GM18868 (cell line): ENCODE results near the gene ENOX1.
"Not testable (repeated sequence)": the region's sequence is repeated elsewhere in the genome, so short reads cannot be mapped to it uniquely, and the experiment has no call there.

ENCODE experiments used
- ATAC-seq: cut with Tn5 transposase; IDR thresholded peaks from one replicate; pipeline ENCODE4 v1.9.1; 2021; ENCODE audit warnings: mild to moderate bottlenecking, moderate library complexity; ENCODE audit not compliant: unreplicated experiment

The ENOX1 gene

DNA sequence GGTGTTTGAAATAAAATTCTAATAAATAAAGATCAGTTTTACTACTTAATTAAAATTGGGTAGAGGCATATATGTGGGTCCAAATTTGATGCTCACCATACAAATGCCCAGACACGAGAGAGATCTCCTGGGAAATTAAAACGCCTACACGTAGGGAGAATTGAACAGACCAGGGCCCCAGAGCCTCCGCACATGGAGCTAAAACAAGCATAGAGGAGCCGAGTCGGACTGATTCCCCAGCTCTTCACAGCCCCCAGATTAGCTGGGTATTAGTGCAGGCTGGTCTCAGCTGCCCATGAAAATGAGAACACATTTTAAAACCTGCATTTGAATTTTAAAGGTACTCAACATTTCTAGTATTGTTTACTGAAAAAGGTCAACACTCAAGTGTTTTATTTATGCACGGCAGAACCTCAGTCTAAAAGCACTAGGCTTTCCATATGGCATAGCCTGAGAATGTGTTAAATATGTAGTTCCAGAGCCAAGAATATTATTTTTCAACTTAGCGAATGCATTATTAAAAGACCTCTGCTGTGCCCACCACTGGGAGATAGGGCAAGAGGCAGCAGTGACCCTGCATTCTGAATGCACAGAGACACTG, 344.8 kb downstream of the ENOX1 start:
- ATAC-seq, result no peak

DNA sequence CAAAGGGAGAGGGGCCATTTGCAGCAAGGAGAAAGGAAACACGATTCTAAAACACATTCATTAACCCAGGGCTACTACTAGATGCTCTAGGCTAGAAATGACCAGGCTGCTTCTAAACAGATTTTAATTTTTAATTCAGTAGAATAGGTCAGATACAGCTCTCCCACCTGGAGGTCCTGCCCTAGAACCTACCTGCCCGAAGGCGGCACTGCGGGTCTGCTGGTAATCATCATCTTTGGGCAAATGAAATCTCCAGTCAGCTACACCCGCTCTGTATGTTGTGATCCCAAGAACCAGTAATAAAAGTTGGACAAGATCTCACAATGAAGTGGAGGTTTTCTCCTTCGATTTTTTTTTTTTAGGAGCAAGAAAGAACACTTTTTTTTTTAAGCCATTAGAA, 345.3 kb downstream of the ENOX1 start:
- ATAC-seq, result no peak

DNA sequence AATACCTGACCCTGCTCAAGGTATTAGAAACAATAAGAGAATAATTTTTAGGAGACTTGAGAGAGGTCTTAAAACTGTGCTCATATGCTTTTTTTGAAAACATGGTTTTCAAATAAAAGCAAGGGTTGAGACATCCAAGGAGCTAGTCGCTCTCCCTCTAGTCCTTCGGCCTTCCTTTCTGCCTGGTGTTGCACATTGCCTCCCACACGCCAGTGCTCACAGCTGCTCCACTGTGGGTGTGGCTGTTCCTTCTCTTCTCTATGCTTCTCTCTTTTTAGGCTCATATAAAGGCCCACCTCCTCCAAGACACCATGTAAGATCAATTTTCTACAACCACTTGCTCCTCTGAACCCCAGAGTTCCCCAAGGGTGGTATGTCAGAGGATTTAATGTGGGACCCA, 352.6 kb downstream of the ENOX1 start:
- no peak for ATAC-seq

DNA sequence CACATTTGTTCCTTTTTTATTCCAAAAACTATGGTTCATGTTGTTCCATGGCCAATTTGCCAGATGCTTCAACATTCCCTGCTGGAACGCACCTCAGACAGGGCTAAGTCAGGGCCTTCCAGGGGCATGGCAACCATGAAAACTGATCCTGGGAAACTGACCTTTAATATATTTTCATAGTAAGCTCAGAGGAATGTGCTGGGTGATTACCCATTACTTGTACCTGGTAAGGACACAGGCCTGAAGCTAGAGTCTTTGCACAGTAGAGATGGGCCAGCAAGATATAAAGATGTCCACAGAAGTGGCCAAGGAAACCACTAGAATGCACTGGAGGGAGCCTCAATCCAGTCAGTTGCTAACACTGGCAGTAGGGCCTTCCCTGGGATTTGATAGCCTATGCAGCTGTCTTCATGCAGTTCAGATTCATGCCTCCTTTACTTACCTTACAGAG, 353.1 kb downstream of the ENOX1 start:
- no peak for ATAC-seq

DNA sequence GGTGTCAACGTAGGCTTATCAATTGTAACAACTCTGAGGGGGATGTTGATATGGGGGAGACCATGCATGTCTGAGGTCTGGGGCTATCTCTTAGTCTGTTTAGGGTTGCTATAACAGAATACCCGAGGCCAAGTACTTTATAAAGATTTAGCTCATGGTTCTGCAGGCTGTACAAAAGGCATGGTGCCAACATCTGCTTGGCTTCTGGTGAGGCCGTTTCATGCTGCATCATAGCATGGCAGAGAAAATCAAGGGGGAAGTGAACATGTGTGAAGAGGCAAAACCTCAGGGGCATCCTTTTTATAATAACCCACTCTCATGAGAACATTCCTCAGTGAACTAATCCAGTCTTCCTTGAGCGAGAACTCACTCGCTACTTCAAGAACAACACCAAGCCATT, 353.8 kb downstream of the ENOX1 start:
- ATAC-seq, result no peak

DNA sequence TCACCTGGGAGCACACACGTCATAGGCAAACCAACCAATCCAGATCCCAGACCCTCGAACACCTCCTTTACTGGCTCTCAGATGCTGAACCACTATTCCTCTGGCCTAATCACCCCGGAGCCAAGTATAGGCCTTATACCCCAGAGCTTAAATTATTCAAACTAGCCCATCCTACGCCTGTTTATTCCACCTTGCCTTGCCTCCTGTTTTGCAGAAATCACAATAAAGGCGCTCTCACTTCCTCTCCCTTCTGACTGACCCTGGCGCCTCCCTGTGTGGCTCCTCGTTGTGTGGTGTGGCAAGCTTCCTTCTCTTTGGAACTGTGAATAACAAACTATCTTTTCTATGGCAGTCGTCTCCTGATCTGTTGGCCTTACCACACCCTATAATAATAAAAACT, 354.9 kb downstream of the ENOX1 start:
- ATAC-seq, result no peak

DNA sequence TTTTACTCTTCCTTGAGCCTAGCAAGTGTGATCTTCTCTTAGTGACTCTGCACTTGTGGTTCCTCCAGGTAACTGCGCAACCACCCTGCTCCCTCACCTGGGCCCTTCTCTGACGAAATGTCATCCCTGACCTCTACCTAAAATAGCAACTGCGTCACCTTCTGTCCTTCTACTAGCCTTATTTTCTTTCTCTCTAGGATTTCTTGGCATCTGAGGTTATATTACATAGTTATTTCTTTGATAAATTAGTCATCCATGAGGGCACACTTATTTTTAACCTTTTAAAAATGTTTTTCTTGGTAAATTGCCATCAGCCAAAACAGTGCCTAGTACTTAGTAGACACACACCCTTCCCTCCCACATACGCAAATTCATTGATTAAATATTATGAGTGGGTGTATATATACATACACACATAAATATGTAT, 355.5 kb downstream of the ENOX1 start:
- ATAC-seq, result no peak

- no peak for ATAC-seq
Observed at GRCh38 chr13:43428545-43429296, 358.1 kb downstream of the ENOX1 start.

- no peak for ATAC-seq
Observed at GRCh38 chr13:43426355-43426754, 360.4 kb downstream of the ENOX1 start.

GRCh38 chr13:43425234-43425633, 361.5 kb downstream of the ENOX1 start:
- ATAC-seq, result no peak

DNA sequence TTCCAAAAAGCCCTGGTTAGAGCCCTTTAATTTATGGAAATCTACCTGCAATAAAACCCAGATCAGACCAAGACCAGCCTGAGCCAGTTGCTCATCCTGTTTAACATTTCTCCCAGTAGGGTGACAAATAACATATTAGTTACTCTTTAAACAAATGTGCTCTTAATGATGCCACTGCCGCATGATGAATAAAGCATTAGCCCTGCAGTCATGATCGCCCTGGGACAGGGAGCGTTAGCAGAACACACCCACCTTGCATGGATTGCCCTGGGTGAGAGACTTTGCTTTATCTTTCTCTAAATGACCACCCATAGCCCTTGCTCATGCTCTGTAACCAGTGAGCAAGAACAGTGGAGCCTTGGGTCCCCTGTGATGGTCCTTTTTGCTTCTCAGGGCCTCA, 362.4 kb downstream of the ENOX1 start:
- no peak for ATAC-seq

DNA sequence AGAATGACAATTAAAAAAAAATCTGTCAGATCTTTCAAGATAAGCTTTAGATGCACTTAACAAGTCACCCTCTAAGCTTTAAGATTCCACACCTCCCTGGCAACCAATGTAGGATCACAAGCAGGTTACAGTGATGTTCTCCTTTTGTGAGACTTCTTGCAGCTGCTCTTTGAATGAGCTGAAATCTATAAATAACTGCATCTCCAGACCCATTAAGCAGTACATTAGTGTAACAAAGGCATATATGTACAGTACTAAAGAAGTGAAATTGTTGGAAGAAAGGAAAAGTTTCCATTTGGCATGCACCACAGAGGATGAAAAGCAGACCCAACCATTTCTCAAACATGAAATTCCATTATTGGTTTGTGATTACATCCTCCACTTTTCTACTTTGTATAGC, 364.7 kb downstream of the ENOX1 start:
- ATAC-seq, result no peak

- not testable (repeated sequence) for ATAC-seq
Observed at GRCh38 chr13:43416842-43417241, 369.9 kb downstream of the ENOX1 start.

- not testable (repeated sequence) for ATAC-seq
Observed at GRCh38 chr13:43416408-43416807, 370.4 kb downstream of the ENOX1 start.

DNA sequence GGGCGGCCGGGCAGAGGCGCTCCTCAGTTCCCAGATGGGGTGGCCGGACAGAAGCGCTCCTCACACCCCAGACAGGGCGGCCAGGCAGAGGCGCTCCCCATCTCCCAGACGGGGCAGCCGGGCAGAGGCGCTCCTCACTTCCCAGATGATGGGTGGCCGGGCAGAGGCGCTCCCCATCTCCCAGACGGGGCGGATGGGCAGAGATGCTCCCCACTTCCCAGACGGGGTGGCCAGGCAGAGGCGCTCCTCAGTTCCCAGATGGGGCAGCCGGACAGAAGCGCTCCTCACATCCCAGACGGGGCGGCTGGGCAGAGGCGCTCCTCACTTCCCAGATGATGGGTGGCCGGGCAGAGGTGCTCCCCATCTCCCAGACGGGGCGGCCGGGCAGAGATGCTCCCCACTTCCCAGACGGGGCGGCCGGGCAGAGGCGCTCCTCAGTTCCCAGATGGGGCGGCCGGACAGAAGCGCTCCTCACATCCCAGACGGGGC, 370.8 kb downstream of the ENOX1 start:
- ATAC-seq, result not testable (repeated sequence)

GRCh38 chr13:43414111-43414510, 372.7 kb downstream of the ENOX1 start:
- no peak for ATAC-seq

DNA sequence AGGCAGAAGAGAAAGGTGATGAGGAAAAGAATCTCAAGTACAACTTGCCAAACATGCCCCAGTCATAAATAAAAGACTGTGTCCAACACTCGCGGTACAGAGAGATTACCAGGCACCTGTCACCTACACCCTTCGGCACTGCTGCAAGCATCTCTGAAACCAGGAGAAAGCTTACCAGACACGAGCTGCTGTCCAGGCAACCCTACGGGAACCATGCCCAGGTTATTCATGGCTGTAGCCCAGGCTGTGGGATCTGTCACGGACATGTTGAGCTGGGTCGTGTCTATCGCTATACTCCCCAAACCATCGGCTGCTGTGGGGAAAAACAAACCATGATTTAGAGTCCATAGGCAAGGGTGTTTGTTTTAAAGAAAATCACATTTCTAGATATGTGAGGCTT, 375.0 kb downstream of the ENOX1 start:
- ATAC-seq, result no peak

DNA sequence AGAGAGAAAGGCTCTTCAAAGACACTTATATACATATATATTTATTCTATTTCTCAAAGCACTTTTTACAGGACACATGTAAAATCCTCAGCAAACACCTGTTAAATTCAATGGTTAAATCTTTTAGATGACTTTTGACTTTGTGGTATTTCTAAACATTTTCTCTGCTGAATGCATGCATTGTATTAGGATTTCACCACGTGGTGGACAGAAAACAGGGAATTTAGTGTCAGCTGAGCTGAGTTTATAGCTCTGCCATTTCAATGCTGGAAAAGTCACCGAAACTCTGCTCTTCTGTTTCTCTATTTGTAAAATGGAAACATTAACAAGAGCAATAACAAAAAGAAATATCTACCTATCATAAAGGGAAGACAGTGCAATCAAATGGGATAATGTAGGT, 375.6 kb downstream of the ENOX1 start:
- no peak for ATAC-seq

- ATAC-seq, result no peak
Observed at GRCh38 chr13:43408274-43408673, 378.5 kb downstream of the ENOX1 start.

DNA sequence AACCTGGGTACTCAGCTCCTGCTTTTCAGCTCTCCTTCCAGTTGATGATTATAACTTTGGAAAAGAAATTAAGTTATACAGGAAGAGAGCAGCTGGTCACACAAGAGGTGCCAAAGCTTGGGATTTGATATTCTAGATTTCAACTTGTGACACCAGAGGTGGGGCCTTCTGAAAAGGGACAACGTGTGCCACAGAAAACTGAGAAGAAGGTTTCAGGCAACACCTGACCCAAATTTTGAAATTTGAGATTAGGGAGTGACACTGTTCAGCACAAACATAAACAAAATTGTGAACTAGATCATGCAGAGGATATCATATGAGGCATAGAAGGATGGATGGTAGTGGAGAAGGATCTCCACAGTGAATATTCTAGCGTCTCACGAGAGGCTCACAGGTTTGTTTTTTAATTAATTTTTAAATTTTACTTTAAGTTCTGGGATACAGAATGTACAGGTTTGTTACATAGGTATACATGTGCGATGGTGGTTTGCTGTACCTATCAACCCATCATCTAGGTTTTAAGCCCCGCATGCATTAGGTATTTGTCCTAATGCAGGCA, 379.7 kb downstream of the ENOX1 start:
- no peak for ATAC-seq

DNA sequence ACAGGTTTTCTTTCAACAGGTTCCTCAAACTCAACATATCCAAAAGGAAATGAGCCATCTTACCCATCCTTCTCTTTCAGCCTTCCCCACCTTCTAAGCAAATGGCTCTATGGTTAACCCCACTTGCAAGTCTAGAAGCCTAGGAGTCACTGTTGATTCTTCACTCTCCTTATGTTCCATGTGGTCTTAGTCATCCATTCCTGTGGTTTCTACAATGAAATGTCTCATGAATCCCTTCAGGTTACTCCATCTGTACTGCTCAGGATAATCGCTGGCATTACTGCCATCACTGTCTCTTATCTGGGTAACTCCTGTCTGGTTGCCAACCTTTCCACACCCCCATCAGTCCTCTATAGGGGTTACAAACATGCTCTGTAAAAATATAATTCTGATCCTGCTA, 381.3 kb downstream of the ENOX1 start:
- ATAC-seq, result no peak

DNA sequence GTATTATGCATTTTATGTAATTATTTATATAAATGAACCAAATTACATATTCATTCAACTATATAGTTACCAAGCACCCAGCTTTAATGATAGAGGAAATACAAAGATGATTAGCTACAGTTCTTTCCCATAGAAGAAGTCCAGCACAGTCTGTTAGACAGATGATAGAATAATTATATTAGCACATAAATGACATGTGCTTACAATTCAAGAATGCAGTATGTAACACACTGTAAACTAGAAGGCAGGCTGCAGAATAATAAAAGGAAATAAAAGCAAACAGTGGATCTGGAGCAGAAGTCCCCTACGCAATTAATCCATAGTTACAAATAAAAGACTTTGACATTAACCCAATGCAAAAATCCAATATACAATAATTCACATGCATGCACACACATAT, 384.4 kb downstream of the ENOX1 start:
- no peak for ATAC-seq
